Skeletal muscle cell (primary cell): ENCODE data around the gene MELK.
"Not testable (repeated sequence)": the region's sequence is repeated elsewhere in the genome, so short reads cannot be mapped to it uniquely, and the experiment has no call there.

Experiments
- DNase-seq: peaks from one replicate; pipeline ENCODE4 v3.0.0-alpha.2; 2010; ENCODE audit warnings: low read depth
- H3K4me3 ChIP-seq: 2 replicates; pipeline ENCODE4 v1.5.1; 2011; ENCODE audit warnings: low read depth, mild to moderate bottlenecking, control low read depth, low read length, moderate library complexity

The MELK gene

GRCh38 chr9:36572515-36573418, at the start of gene MELK:
MELK (plus strand) TSS chr9:36572895; CDS start chr9:36581682, 8,787 bp downstream.
- peak within 1 kb of the TSS; percentile 74 for H3K4me3 ChIP-seq
- DNase-seq, result no peak

- no peak for DNase-seq
- no peak overlapping the region for H3K4me3 ChIP-seq
Observed at GRCh38 chr9:36530224-36530623, 42.5 kb upstream of the MELK start.

GRCh38 chr9:36532353-36532752, 40.3 kb upstream of the MELK start:
- H3K4me3 ChIP-seq, result no peak overlapping the region
- no peak for DNase-seq

GRCh38 chr9:36533726-36534125, 39.0 kb upstream of the MELK start:
- H3K4me3 ChIP-seq, DNase-seq: not testable (repeated sequence)

- no peak for DNase-seq
Observed at GRCh38 chr9:36535107-36535506, 37.6 kb upstream of the MELK start.

GRCh38 chr9:36537861-36538260, 34.8 kb upstream of the MELK start:
- DNase-seq, result no peak
- H3K4me3 ChIP-seq, result no peak overlapping the region

More at GRCh38 chr9:36535107-36535506, 37.6 kb upstream of the MELK start:
- no peak overlapping the region for H3K4me3 ChIP-seq

- no peak for DNase-seq
- H3K4me3 ChIP-seq, result no peak overlapping the region
Observed at GRCh38 chr9:36542355-36542754, 30.3 kb upstream of the MELK start.

- H3K4me3 ChIP-seq, result no peak overlapping the region
- DNase-seq, result peak; percentile 21
Observed at GRCh38 chr9:36543916-36544315, 28.8 kb upstream of the MELK start.

- H3K4me3 ChIP-seq, result no peak overlapping the region
Observed at GRCh38 chr9:36547598-36547997, 25.1 kb upstream of the MELK start.

GRCh38 chr9:36548454-36548853, 24.2 kb upstream of the MELK start:
- no peak overlapping the region for H3K4me3 ChIP-seq
- DNase-seq, result no peak

More at GRCh38 chr9:36547598-36547997, 25.1 kb upstream of the MELK start:
- DNase-seq, result no peak

GRCh38 chr9:36550135-36550534, 22.6 kb upstream of the MELK start:
- no peak overlapping the region for H3K4me3 ChIP-seq
- DNase-seq, result no peak

- not testable (repeated sequence) for H3K4me3 ChIP-seq, DNase-seq
Observed at GRCh38 chr9:36550631-36551098, 22.0 kb upstream of the MELK start.

- DNase-seq, result no peak
- H3K4me3 ChIP-seq, result no peak overlapping the region
Observed at GRCh38 chr9:36551129-36551528, 21.6 kb upstream of the MELK start.

- no peak overlapping the region for H3K4me3 ChIP-seq
- DNase-seq, result no peak
Observed at GRCh38 chr9:36551910-36552309, 20.8 kb upstream of the MELK start.

- no peak for DNase-seq
- H3K4me3 ChIP-seq, result no peak overlapping the region
Observed at GRCh38 chr9:36559036-36559695, 13.5 kb upstream of the MELK start.

- DNase-seq, result no peak
Observed at GRCh38 chr9:36560771-36561170, 11.9 kb upstream of the MELK start.

GRCh38 chr9:36562801-36563200, 9.9 kb upstream of the MELK start:
- not testable (repeated sequence) for DNase-seq, H3K4me3 ChIP-seq

More at GRCh38 chr9:36560771-36561170, 11.9 kb upstream of the MELK start:
- no peak overlapping the region for H3K4me3 ChIP-seq

- no peak overlapping the region for H3K4me3 ChIP-seq
- no peak for DNase-seq
Observed at GRCh38 chr9:36566813-36567221, 5.9 kb upstream of the MELK start.

- not testable (repeated sequence) for H3K4me3 ChIP-seq, DNase-seq
Observed at GRCh38 chr9:36568681-36569080, 4.0 kb upstream of the MELK start.

GRCh38 chr9:36571333-36571732, 1.4 kb upstream of the MELK start:
- no peak for DNase-seq
- no peak overlapping the region for H3K4me3 ChIP-seq
